ENCODE measurements around the gene SLC25A42. TPM values are rescaled to one million over a fixed set of nuclear protein-coding genes. Genes with fewer than 3 reads are reported as not detected.
"Not testable (repeated sequence)": the region's sequence is repeated elsewhere in the genome, so short reads cannot be mapped to it uniquely, and the experiment has no call there.

SLC25A42 gene
- total RNA-seq, 4 donors from 2014 or later: 2.9 to 25.7 (median 5.9) TPM

GRCh38 chr19:19134687-19135158, 70.9 kb downstream of the SLC25A42 start:
- Histone ChIP-seq H3K36me3 (no peaks in the 10 kb centered on the region), H3K4me3 (no peak overlapping the region), H3K4me1 (no peaks in the 10 kb centered on the region), H3K9me3 (peaks cover 0 to 11% of the 10 kb centered on the region in 2 donors), H3K27ac (no peak overlapping the region), H3K27me3 (no peaks in the 10 kb centered on the region)
- no peak for DNase-seq
- TF ChIP-seq POLR2A (IDR thresholded peaks at IDR 0.05): no peak
- TF ChIP-seq, protein P1, sequence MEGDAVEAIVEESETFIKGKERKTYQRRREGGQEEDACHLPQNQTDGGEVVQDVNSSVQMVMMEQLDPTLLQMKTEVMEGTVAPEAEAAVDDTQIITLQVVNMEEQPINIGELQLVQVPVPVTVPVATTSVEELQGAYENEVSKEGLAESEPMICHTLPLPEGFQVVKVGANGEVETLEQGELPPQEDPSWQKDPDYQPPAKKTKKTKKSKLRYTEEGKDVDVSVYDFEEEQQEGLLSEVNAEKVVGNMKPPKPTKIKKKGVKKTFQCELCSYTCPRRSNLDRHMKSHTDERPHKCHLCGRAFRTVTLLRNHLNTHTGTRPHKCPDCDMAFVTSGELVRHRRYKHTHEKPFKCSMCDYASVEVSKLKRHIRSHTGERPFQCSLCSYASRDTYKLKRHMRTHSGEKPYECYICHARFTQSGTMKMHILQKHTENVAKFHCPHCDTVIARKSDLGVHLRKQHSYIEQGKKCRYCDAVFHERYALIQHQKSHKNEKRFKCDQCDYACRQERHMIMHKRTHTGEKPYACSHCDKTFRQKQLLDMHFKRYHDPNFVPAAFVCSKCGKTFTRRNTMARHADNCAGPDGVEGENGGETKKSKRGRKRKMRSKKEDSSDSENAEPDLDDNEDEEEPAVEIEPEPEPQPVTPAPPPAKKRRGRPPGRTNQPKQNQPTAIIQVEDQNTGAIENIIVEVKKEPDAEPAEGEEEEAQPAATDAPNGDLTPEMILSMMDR (IDR thresholded peaks at IDR 0.05): no peak
- intact Hi-C loops (cut with DNase I; ENCODE audit: low total_unique reads): no loop called here

- H3K36me3 ChIP-seq; intact Hi-C loops (cut with DNase I; ENCODE audit: low total_unique reads); H3K4me1 ChIP-seq; H3K27me3 ChIP-seq; H3K27ac ChIP-seq; DNase-seq; H3K4me3 ChIP-seq: not testable (repeated sequence)
- peaks cover 0 to 11% of the 10 kb centered on the region in 2 donors for H3K9me3 ChIP-seq
These were observed 71.9 kb downstream of the SLC25A42 start for GRCh38 chr19:19135713-19136112.

DNA sequence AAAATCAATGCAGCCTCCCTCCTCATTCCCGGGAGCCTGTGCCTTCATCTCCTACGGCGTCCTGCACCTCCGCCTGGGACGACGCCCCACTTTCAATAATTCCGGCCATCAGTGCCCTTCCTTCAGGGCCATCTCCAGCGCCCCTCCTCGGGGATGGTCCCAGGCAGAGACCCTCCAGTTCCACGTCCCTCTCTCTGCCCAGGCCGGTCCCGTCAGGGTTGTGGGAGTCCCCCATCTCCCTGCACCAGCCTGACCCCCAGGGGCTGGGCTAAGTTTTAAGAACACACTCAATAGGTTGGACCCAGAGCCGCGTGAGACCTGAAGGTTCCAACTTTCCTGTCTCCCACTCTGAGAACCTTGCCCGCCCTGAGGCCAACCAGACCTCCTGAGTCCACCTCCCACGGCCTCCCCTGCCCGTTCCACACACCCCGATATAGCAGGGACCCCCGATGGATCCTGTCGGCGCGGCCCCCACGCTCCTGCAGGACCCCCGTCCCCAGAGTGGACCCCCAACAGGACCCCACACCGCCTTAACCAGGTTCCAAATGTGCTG, 73.8 kb downstream of the SLC25A42 start:
- no peaks in the 10 kb centered on the region for H3K4me1 ChIP-seq
- peaks cover 0 to under 1% of the 10 kb centered on the region in 2 donors for H3K9me3 ChIP-seq
- intact Hi-C loops (cut with DNase I; ENCODE audit: low total_unique reads): no loop called here
- H3K4me3 ChIP-seq: peak overlapping the region; percentile 61 to 82
- DNase-seq: peak in 1 of 2 donors; percentile 26
- H3K27me3 ChIP-seq: no peaks in the 10 kb centered on the region
- no peak for TF ChIP-seq POLR2A (IDR thresholded peaks at IDR 0.05)
- H3K27ac ChIP-seq: peak overlapping the region; percentile 56 to 67
- H3K36me3 ChIP-seq: no peaks in the 10 kb centered on the region

- peak within 1 kb of the TSS; percentile 56 to 67 for H3K27ac ChIP-seq
- H3K36me3 ChIP-seq: no peaks in the 10 kb centered on the region
- intact Hi-C loops (cut with DNase I; ENCODE audit: low total_unique reads): no loop called here
- H3K9me3 ChIP-seq: no peaks in the 10 kb centered on the region
- H3K27me3 ChIP-seq: no peaks in the 10 kb centered on the region
- H3K4me1 ChIP-seq: no peaks in the 10 kb centered on the region
- peak within 1 kb of the TSS; percentile 61 to 82 for H3K4me3 ChIP-seq
- TF ChIP-seq POLR2A (IDR thresholded peaks at IDR 0.05): peak; percentile 60 to 63
- TF ChIP-seq, protein P1 (IDR thresholded peaks at IDR 0.05): no peak
- DNase-seq: peak; percentile 98
These were observed 74.6 kb downstream of the SLC25A42 start, which contains the start of gene TMEM161A for GRCh38 chr19:19138109-19138981. Gene TMEM161A (minus strand): TSS chr19:19138478. CDS start chr19:19138428, 50 bp downstream.

GRCh38 chr19:19139876-19140229, 76.1 kb downstream of the SLC25A42 start:
- Histone ChIP-seq H3K27me3 (no peaks in the 10 kb centered on the region), H3K36me3 (no peaks in the 10 kb centered on the region), H3K4me1 (no peaks in the 10 kb centered on the region), H3K9me3 (no peaks in the 10 kb centered on the region), H3K27ac (no peak overlapping the region), H3K4me3 (no peak overlapping the region)
- intact Hi-C loops (cut with DNase I; ENCODE audit: low total_unique reads): no loop called here
- TF ChIP-seq, protein P1 (IDR thresholded peaks at IDR 0.05): no peak
- no peak for DNase-seq

GRCh38 chr19:19140476-19140875, 76.7 kb downstream of the SLC25A42 start:
- no peak for DNase-seq
- Histone ChIP-seq H3K9me3 (no peaks in the 10 kb centered on the region), H3K4me1 (no peaks in the 10 kb centered on the region), H3K36me3 (no peaks in the 10 kb centered on the region), H3K27me3 (no peaks in the 10 kb centered on the region), H3K4me3 (no peak overlapping the region), H3K27ac (no peak overlapping the region)
- intact Hi-C loops (cut with DNase I; ENCODE audit: low total_unique reads): no loop called here
- no peak for TF ChIP-seq POLR2A (IDR thresholded peaks at IDR 0.05)
- TF ChIP-seq, protein P1 (IDR thresholded peaks at IDR 0.05): no peak

Measured in uterus (tissue), 4 donors.